OCI-LY1 (cell line): ENCODE data around the gene EIF6.

Experiments
- H2AFZ ChIP-seq: fragments of 200-600 bp; sonication (generic), shearing (Covaris generic); 2 replicates; pipeline ENCODE4 v1.6.0; 2014; ENCODE audit warnings: antibody characterized with exemption, mild to moderate bottlenecking, low read length
- H3F3A ChIP-seq: fragments of 200-600 bp; sonication (generic), shearing (Covaris generic); 2 replicates; pipeline ENCODE4 v1.6.0; 2014; ENCODE audit warnings: mild to moderate bottlenecking, antibody characterized with exemption, low read length, moderate library complexity; ENCODE audit not compliant: insufficient read depth
- H3K27ac ChIP-seq: fragments of 200-600 bp; sonication (generic); 2 replicates; pipeline ENCODE4 v1.5.1; 2014; ENCODE audit warnings: low read length, mixed run types, mild to moderate bottlenecking, low read depth; ENCODE audit not compliant: poor library complexity, severe bottlenecking
- H3K27me3 ChIP-seq: fragments of 200-600 bp; sonication (generic); 2 replicates; pipeline ENCODE4 v1.6.0; 2014; ENCODE audit warnings: antibody characterized with exemption, mild to moderate bottlenecking, low read length, moderate library complexity; ENCODE audit not compliant: insufficient read depth
- H3K36me3 ChIP-seq: fragments of 200-600 bp; sonication (generic); 2 replicates; pipeline ENCODE4 v1.6.1; 2014; ENCODE audit warnings: mild to moderate bottlenecking, antibody characterized with exemption, low read length, moderate library complexity, mixed read lengths; ENCODE audit not compliant: insufficient read depth
- H3K4me1 ChIP-seq: fragments of 200-600 bp; sonication (generic); 2 replicates; pipeline ENCODE4 v1.5.1; 2014; ENCODE audit warnings: mild to moderate bottlenecking, low read length, moderate library complexity; ENCODE audit not compliant: insufficient read depth, severe bottlenecking
- H3K4me2 ChIP-seq: fragments of 200-600 bp; sonication (generic), shearing (Covaris generic); 2 replicates; pipeline ENCODE4 v1.6.1; 2014; ENCODE audit warnings: low read length
- H3K4me3 ChIP-seq: fragments of 200-600 bp; sonication (generic); 2 replicates; pipeline ENCODE4 v1.5.1; 2014; ENCODE audit warnings: low read length, low read depth, mild to moderate bottlenecking, mixed read lengths; ENCODE audit not compliant: poor library complexity, severe bottlenecking
- H3K79me2 ChIP-seq: fragments of 200-600 bp; shearing (Covaris generic); 2 replicates; pipeline ENCODE4 v1.6.1; 2016; ENCODE audit warnings: mixed run types, low read length, mixed read lengths; ENCODE audit not compliant: insufficient read depth
- H3K9ac ChIP-seq: fragments of 200-600 bp; sonication (generic), shearing (Covaris generic); 2 replicates; pipeline ENCODE4 v1.6.1; 2014; ENCODE audit warnings: mild to moderate bottlenecking, low read length, mixed read lengths
- H3K9me2 ChIP-seq: fragments of 200-600 bp; sonication (generic), shearing (Covaris generic); 2 replicates; pipeline ENCODE4 v1.6.1; 2014; ENCODE audit warnings: low read depth, mild to moderate bottlenecking, low read length, mixed read lengths
- H3K9me3 ChIP-seq: fragments of 200-600 bp; shearing (Covaris generic); 2 replicates; pipeline ENCODE4 v1.6.1; 2014; ENCODE audit warnings: low read length, mixed read lengths
- H4K20me1 ChIP-seq: fragments of 200-600 bp; sonication (generic), shearing (Covaris generic); 2 replicates; pipeline ENCODE4 v1.6.0; 2016; ENCODE audit warnings: mild to moderate bottlenecking, low read length; ENCODE audit not compliant: insufficient read depth
- CTCF ChIP-seq: fragments of 200-600 bp; sonication (generic), shearing (Covaris generic); IDR thresholded peaks from 2 replicates; pipeline ENCODE4 v1.5.1; 2017; ENCODE audit warnings: mild to moderate bottlenecking, antibody characterized with exemption, low read length, moderate library complexity, mixed read lengths
- EZH2 ChIP-seq: fragments of 200-600 bp; sonication (generic), shearing (Covaris generic); IDR thresholded peaks from 2 replicates; pipeline ENCODE4 v1.8.0; 2017; ENCODE audit warnings: borderline replicate concordance, mixed run types, mild to moderate bottlenecking, antibody characterized with exemption, low read length, moderate library complexity, mixed read lengths

The EIF6 gene

DNA sequence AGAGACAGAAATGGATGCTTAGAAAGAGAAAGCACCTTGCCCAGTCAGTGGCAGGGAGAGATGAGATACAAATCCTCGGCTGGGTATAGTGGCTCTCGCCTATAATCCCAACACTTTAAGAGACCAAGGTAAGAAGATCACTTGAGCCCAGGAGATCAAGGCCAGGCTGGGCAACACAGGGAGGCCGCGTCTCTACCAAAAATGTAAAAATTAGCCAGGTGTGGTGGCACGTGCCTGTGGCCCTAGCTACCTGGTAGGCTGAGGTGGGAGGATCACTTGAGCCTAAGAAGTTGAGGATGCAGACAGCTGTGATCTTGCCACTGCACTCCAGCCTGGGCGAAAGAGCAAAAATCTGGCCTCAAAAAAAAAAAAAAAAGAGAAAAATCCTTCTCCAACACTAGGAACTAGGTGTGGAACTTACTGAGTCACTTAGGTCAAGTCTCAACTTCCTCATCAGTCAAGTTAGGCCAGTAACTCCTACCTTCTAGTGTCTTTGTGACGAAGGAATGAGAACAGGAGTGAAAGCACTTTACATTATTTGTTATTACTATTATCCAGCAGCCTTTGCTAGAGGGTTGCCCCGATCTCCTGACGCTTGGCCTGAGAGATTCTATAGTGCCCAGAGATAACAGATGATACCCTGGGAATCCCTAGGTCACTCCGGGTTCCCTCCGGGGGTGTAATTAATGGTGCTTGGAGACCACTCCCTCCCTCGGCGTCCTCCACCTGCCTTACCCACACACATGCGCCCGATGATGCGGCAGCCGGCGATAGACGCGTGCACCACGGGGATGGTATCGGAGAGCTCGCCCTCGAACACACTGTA, 918 bp downstream of the EIF6 start:
- Histone ChIP-seq H3F3A (peaks cover under 1% of the 10 kb centered on the region), H3K79me2 (peaks cover 12% of the 10 kb centered on the region), H3K9me2 (no peaks in the 10 kb centered on the region), H3K4me3 (peak overlapping the region; percentile 85), H3K27me3 (no peaks in the 10 kb centered on the region), H3K4me1 (peaks cover 18% of the 10 kb centered on the region), H4K20me1 (no peaks in the 10 kb centered on the region), H2AFZ (no peak overlapping the region), H3K9me3 (no peaks in the 10 kb centered on the region), H3K36me3 (peaks cover 37% of the 10 kb centered on the region), H3K4me2 (peak overlapping the region; percentile 89), H3K27ac (no peak overlapping the region), H3K9ac (peak overlapping the region; percentile 84)
- TF ChIP-seq EZH2 (no peak), CTCF (no peak)

GRCh38 chr20:35281506-35282101, 3.0 kb downstream of the EIF6 start:
- peaks cover 5% of the 10 kb centered on the region for H3F3A ChIP-seq
- TF ChIP-seq CTCF, result no peak
- no peak for TF ChIP-seq EZH2
- peaks cover 12% of the 10 kb centered on the region for H3K79me2 ChIP-seq
- no peaks in the 10 kb centered on the region for H3K9me3 ChIP-seq
- H3K9me2 ChIP-seq, result no peaks in the 10 kb centered on the region
- H2AFZ ChIP-seq, result no peak overlapping the region
- H3K4me3 ChIP-seq, result no peak overlapping the region
- H3K4me1 ChIP-seq, result peaks cover 29% of the 10 kb centered on the region
- peaks cover 47% of the 10 kb centered on the region for H3K36me3 ChIP-seq
- no peak overlapping the region for H3K27ac ChIP-seq
- no peaks in the 10 kb centered on the region for H4K20me1 ChIP-seq
- no peaks in the 10 kb centered on the region for H3K27me3 ChIP-seq
- no peak overlapping the region for H3K4me2 ChIP-seq
- H3K9ac ChIP-seq, result no peak overlapping the region

- TF ChIP-seq CTCF (no peak), EZH2 (no peak)
- H4K20me1 ChIP-seq, result no peaks in the 10 kb centered on the region
- H3K27me3 ChIP-seq, result no peaks in the 10 kb centered on the region
- no peak overlapping the region for H3K9ac ChIP-seq
- peaks cover 12% of the 10 kb centered on the region for H3K79me2 ChIP-seq
- H3K36me3 ChIP-seq, result peaks cover 55% of the 10 kb centered on the region
- no peak overlapping the region for H3K27ac ChIP-seq
- H3F3A ChIP-seq, result peaks cover 5% of the 10 kb centered on the region
- no peak overlapping the region for H3K4me2 ChIP-seq
- H3K9me3 ChIP-seq, result no peaks in the 10 kb centered on the region
- H3K4me3 ChIP-seq, result no peak overlapping the region
- H3K4me1 ChIP-seq, result peaks cover 31% of the 10 kb centered on the region
- H3K9me2 ChIP-seq, result no peaks in the 10 kb centered on the region
- no peak overlapping the region for H2AFZ ChIP-seq
Observed at GRCh38 chr20:35280523-35280922, 4.0 kb downstream of the EIF6 start.
